NCI-H748 (cell line): ENCODE results near the gene MFAP5.
"Not testable (repeated sequence)": the region's sequence is repeated elsewhere in the genome, so short reads cannot be mapped to it uniquely, and the experiment has no call there.

Experiments used
- DNase-seq: peaks from one replicate; lab custom pipeline; 2025; ENCODE audit not compliant: unreplicated experiment; lab: John Stamatoyannopoulos, UW

The MFAP5 gene

DNA sequence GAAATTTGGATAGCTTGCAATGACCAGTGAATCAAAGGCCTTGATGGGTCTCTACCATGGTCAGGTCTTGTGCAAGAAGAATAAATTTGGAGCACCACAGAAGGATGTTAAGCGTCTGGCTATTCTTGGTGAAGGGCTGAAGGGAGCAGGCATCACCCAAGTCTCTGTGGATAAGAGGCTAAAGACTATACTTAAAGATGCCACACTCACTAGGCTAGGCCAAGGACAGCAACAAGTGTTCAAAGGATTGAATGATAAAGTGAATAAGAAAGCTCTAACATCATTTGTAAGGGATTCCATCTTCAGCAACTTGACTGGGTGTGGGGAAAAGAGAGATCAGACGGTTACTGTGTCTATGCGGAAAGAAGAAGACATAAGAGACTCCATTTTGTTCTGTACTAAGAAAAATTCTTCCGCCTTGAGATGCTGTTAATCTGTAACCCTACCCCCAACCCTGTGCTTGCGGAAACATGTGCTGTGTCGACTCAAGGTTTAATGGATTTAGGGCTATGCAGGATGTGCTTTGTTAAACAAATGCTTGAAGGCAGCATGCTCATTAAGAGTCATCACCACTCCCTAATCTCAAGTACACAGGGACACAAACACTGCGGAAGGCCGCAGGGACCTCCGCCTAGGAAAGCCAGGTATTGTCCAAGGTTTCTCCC lies 27.2 kb downstream of the MFAP5 start:
- DNase-seq: not testable (repeated sequence)

DNA sequence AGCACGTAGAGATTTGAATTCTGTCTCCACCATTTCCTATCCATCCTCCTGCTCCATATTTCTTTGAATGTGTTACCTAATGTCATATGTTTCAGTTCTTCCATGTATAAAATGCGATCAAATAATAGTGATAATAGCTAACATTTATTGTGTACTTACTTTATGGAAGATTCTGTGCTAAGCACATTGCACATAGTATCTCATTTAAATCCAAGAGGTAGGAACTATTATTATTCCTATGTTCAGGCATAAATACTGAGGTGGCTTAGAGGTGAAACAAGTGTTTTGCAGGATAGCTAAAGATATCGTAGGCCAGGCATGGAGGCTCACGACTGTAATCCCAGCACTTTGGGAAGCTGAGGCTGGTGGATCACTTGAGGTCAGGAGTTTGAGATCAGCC lies 32.5 kb downstream of the MFAP5 start:
- DNase-seq: no peak

GRCh38 chr12:8629486-8630033 lies 33.1 kb downstream of the MFAP5 start:
- DNase-seq: no peak

- DNase-seq: no peak
Measured at GRCh38 chr12:8628731-8629130, 33.9 kb downstream of the MFAP5 start.

GRCh38 chr12:8624750-8625149 lies 37.9 kb downstream of the MFAP5 start:
- not testable (repeated sequence) for DNase-seq

DNA sequence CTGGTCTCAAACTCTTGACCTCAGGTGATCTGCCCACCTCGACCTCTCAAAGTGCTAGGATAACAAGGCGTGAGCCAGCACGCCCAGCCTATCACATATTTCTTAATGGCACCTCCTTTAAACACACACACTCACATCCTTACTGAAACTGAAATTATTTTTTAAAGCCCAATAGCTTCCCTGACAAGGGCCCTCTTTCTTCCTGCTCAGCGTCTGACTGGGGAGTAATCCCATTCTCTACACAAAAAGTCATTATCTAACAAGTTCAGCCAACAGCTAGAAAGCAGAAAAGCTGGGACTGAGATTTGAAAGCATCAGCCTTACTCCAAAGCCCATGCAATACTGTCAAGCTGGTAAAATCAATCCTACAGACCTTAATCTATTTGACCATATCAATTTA lies 40.0 kb downstream of the MFAP5 start:
- DNase-seq: no peak

DNA sequence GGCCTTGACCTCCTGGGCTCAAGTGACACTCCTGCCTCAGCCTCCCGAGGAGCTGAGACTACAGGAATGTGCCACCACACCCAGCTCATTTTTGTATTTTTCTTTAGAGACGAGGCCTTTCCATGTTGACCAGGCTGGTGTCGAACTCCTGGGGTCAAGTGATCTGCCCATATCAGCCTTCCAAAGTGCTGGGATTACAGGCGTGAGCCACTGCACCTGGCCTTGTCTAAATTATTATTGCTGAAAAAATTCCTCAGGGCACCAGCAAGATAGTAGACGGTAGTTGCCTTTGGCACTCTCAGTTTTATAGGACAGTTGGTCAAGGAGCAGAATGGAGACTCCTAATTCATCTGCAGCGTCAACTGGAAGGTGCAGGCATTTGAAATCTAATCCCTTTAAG lies 47.4 kb downstream of the MFAP5 start:
- DNase-seq: no peak

GRCh38 chr12:8613881-8614280 lies 48.7 kb downstream of the MFAP5 start:
- DNase-seq: not testable (repeated sequence)

DNA sequence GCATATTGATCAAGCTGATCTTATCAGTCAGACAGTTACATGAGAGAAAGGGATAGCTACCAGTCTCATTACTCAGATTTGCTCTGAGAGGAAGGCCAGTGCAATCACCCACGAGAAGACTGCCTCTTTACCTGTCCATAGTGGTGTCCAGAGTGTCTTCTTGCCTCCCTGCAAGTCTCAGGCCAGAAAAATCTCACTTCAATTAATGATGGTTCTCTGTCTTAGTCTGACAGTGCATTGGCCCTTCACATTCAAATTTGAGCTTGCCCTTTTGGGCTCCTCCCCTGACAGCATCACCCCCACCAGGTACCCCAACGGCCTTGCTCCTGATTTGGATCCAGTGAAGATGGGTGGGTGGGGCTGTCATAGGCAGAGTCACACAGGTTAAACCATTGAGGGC lies 50.0 kb downstream of the MFAP5 start, which contains the start of gene AICDA:
Gene AICDA (minus strand): TSS at position 231 of the 400 bp plus-strand sequence. CDS start 92 bp downstream, at position 139.
- no peak for DNase-seq

- peak; percentile 33 for DNase-seq
Measured at GRCh38 chr12:8609061-8609570, 53.5 kb downstream of the MFAP5 start.

- no peak for DNase-seq
Measured at GRCh38 chr12:8606890-8607289, 55.7 kb downstream of the MFAP5 start.

DNA sequence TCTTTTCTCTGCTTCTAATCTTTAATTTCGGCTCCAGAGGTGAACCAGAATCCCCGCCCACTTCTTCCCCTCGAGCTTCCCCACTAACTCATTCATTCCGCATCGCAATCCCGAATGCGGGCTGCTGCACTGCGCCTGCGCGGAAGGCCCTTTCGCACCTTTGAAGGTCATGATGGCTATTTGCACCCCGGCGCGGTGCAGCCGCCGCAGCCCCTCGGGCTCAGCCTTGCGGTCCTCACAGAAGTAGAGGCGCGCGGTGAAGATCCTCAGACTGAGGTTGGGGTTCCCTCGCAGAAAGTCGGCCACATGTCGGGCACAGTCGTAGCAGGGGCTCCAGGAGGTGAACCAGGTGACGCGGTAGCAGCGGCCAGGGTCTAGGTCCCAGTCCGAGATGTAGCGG lies 57.6 kb downstream of the MFAP5 start:
- no peak for DNase-seq

- no peak for DNase-seq
Measured at GRCh38 chr12:8603856-8604255, 58.8 kb downstream of the MFAP5 start.

DNA sequence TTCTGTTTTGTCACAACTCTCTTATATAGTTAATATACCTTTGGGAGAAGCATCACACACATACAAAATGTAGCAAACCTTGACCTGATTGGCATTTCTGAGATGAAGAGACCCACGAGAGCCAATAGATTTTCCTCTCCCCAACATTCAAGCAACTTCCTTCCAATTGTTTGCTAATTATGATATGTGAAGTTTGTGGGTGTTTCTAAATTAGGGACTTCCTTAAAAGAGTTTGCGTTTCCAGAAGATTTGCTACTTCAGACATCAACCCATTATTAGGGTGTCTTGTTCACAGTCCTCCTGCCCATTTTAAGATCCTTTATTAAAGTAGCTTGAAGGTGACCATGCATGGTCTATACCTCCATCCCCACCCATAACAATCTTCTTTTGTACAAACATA lies 59.3 kb downstream of the MFAP5 start:
- no peak for DNase-seq

DNA sequence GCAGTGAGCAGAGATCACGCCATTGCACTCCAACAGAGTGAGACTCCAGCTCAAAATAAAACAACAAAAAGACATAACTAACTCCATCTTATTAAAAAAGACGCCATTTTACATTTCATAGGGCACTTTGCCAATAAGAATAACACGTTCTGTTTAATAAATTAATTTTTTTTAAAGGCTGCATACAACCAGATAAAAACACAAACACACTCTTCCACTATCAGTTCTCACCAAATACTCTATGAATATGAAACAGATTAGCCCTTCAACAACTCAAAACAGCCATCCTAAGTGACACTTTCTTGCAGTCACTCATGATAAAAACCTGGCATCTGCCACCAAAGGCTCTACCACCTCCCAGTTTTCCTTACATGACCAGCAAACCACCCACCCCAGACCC lies 66.1 kb downstream of the MFAP5 start:
- DNase-seq: no peak
